Small intestine (tissue), 7 donors: ENCODE data around the gene MAP3K6. TPM values are rescaled to one million over a fixed set of nuclear protein-coding genes. Genes with fewer than 3 reads are reported as not detected.

Experiments used
- DNase-seq, 2 donors: peaks; one replicate each; pipeline versions ENCODE4 v3.0.0 to v3.0.0-alpha.2; 2013
- FAIRE-seq: peaks from 2 replicates; lab custom pipeline; 2012; peaks lifted over from hg19 to GRCh38; lab: Jason Lieb, UNC
- H3K27ac ChIP-seq, 3 donors: one replicate each; pipeline ENCODE4 v1.5.1; 2013; ENCODE audit warnings: low read length in 2 of 3, mild to moderate bottlenecking in 2 of 3, control low read depth in 1 of 3, inconsistent platforms in 1 of 3, low read depth in 1 of 3, moderate library complexity in 1 of 3
- H3K27me3 ChIP-seq, 3 donors: one replicate each; pipeline ENCODE4 v1.6.1; 2013; ENCODE audit warnings: low read length in 3 of 3, inconsistent platforms in 1 of 3; ENCODE audit not compliant: control insufficient read depth in 3 of 3, insufficient read depth in 3 of 3
- H3K36me3 ChIP-seq, 3 donors: one replicate each; pipeline ENCODE4 v1.6.1; 2013; ENCODE audit warnings: low read length in 3 of 3, inconsistent platforms in 1 of 3, low read depth in 1 of 3, mild to moderate bottlenecking in 1 of 3, moderate library complexity in 1 of 3; ENCODE audit not compliant: control insufficient read depth in 3 of 3, insufficient read depth in 2 of 3
- H3K4me1 ChIP-seq, 3 donors: one replicate each; pipeline ENCODE4 v1.6.1; 2013; ENCODE audit warnings: low read length in 2 of 3, inconsistent platforms in 1 of 3, low read depth in 1 of 3, mild to moderate bottlenecking in 1 of 3, moderate library complexity in 1 of 3; ENCODE audit not compliant: control insufficient read depth in 3 of 3, insufficient read depth in 2 of 3
- H3K4me3 ChIP-seq, 3 donors: one replicate each; pipeline ENCODE4 v1.5.1; 2013; ENCODE audit warnings: low read length in 3 of 3, control low read depth in 1 of 3, inconsistent platforms in 1 of 3, low read depth in 1 of 3, mild to moderate bottlenecking in 1 of 3, moderate library complexity in 1 of 3
- H3K9me3 ChIP-seq, 2 donors: one replicate each; pipeline ENCODE4 v1.6.1; 2013; ENCODE audit warnings: low read depth in 1 of 2, low read length in 1 of 2; ENCODE audit not compliant: control insufficient read depth in 2 of 2, insufficient read depth in 1 of 2
- WGBS, 3 donors: extraction: QIAGEN DNeasy Blood & Tissue Kit; methylation state at CpG; one replicate each; pipeline ENCODE4 v1.1.7; 2013; 5-methylcytosine and 5-hydroxymethylcytosine counted together
- polyA plus RNA-seq, 4 donors: library from polyadenylated mRNA; stranded (reverse) in 3 of 4; unstranded in 1 of 4; fragments of 200-250 nt in 3 of 4; fragments of 120-200 nt in 1 of 4; gene quantifications; one replicate each; pipeline versions ENCODE4 v1.2.1 to v1.2.3, GENCODE V29; 2013
- donor health status: healthy with polysubstance abuse.
- donor health status: control.
- donor health status: control.
- donor health status: Bipolar disorder and iron deficiency.
- donor health status: healthy.

MAP3K6 gene
- polyA plus RNA-seq, 4 donors: 1.6 to 19.4 (median 5.2) TPM

- 7 to 28% (median 14%) methylated on average over 34 to 40 of the region's 40 CpGs for WGBS, 3 donors
- Histone ChIP-seq H3K27ac (no peak overlapping the region), H3K27me3 (peaks cover 0 to 35% (median 0%) of the 10 kb centered on the region in 3 donors), H3K9me3 (no peaks in the 10 kb centered on the region), H3K4me3 (peak overlapping the region; percentile 22 to 45 (median 35)), H3K4me1 (peaks cover 0 to 25% (median 0%) of the 10 kb centered on the region in 3 donors), H3K36me3 (peaks cover 0 to 19% (median 4%) of the 10 kb centered on the region in 3 donors)
- FAIRE-seq (no peak), DNase-seq (peak; percentile 65 to 83)
These were observed 9.3 kb downstream of the MAP3K6 start for GRCh38 chr1:27357281-27358037.

DNA sequence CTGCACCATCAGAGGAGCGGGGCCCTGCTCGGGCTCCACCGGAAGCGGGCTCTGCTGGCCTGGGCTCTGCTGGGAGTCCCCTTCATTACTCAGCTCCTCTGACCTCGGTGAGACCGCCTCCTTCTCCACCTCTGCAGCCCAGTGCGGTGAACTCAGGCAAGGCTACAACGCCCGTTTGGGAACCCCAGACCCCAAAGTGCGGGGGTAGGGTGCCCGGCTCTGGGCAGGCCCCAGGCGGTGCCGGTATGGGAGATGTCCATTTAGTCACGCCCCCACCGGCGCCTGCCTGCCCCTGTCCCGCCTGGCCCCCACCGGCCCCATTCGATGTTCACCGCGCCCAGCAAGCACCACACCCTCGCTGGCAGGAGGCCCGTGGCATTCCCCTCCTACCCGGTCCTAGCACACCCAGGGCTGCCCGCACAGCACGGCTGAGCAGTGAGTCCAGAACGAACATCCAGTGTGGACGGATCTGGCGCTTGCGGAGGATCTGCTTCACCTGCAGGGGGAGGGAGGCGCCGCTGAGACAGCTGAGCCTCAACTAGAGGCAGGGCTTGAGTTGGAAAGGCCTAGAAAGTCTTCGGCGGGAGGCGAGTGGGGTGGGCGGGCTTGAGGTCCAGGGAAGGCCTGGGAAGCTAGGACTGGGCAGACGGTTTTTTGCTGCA, 10.0 kb downstream of the MAP3K6 start:
- no peak overlapping the region for H3K27ac ChIP-seq
- no peaks in the 10 kb centered on the region for H3K9me3 ChIP-seq
- H3K27me3 ChIP-seq: peaks cover 0 to 35% (median 0%) of the 10 kb centered on the region in 3 donors
- 18 to 67% (median 40%) methylated on average over 29 to 37 of the region's 37 CpGs for WGBS, 3 donors
- H3K4me1 ChIP-seq: peaks cover 0 to 25% (median 0%) of the 10 kb centered on the region in 3 donors
- FAIRE-seq: no peak
- peak in 1 of 2 donors; percentile 70 for DNase-seq
- peaks cover 0 to 15% (median 4%) of the 10 kb centered on the region in 3 donors for H3K36me3 ChIP-seq
- H3K4me3 ChIP-seq: peak overlapping the region in 1 of 3 donors; percentile 45

GRCh38 chr1:27356277-27356618, 10.5 kb downstream of the MAP3K6 start:
- Histone ChIP-seq H3K4me3 (no peak overlapping the region), H3K27me3 (peaks cover 0 to 34% (median 0%) of the 10 kb centered on the region in 3 donors), H3K9me3 (no peaks in the 10 kb centered on the region), H3K27ac (no peak overlapping the region), H3K36me3 (peaks cover 0 to 15% (median 4%) of the 10 kb centered on the region in 3 donors), H3K4me1 (peaks cover 0 to 30% (median 0%) of the 10 kb centered on the region in 3 donors)
- WGBS, 3 donors: 85 to 91% (median 86%) methylated on average over 13 of the region's 13 CpGs
- FAIRE-seq (no peak), DNase-seq (no peak)

DNA sequence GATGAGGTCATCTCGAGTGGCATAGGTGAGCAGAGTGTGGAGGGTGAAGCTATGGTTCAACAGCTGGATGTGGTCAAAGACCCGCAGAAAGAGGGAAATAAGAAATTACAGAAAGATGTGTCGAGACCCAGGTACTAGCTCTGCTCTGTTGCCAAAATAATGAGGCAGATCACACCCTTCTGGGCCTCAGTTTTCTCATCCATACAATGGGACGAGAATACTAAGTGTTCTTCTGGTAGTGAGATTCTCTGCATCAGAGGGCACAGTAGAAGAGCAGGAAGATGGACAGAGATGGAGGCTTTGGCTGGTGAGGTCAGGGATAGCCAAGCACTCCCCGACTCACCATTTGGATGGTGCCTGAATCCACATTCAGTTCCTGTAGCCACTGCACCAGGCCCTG, 11.1 kb downstream of the MAP3K6 start:
- H3K36me3 ChIP-seq: peaks cover 0 to 15% (median 4%) of the 10 kb centered on the region in 3 donors
- peaks cover 0 to 35% (median 0%) of the 10 kb centered on the region in 3 donors for H3K4me1 ChIP-seq
- DNase-seq (no peak), FAIRE-seq (no peak)
- no peak overlapping the region for H3K4me3 ChIP-seq
- H3K27ac ChIP-seq: no peak overlapping the region
- H3K9me3 ChIP-seq: no peaks in the 10 kb centered on the region
- peaks cover 0 to 33% (median 0%) of the 10 kb centered on the region in 3 donors for H3K27me3 ChIP-seq
- WGBS, 3 donors: 86 to 91% (median 89%) methylated on average over 5 of the region's 5 CpGs

DNA sequence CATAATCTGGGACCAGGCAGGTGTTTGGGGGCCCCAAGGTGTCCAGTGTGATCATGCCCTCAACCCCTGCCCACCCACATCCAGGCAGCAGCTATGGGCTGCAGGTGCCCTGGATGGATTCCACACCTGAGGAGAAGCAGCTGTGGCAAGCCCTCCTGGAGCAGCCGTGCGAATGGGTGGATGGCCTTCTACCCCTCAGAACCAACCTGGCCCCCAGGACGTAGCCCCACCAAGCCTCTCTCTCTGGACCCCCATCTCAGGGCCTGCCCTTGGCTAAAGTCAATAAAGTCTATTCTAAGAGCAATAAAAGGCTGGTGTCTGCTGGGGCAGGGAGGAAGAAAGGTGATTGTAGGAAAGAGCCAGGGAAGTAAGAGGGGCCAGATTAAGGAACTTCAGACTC, 13.1 kb downstream of the MAP3K6 start:
- no peak overlapping the region for H3K4me3 ChIP-seq
- H3K4me1 ChIP-seq: peaks cover 0 to 42% (median 5%) of the 10 kb centered on the region in 3 donors
- DNase-seq (no peak), FAIRE-seq (no peak)
- H3K36me3 ChIP-seq: peaks cover 0 to 15% (median 4%) of the 10 kb centered on the region in 3 donors
- no peak overlapping the region for H3K27ac ChIP-seq
- peaks cover 0 to 29% (median 0%) of the 10 kb centered on the region in 3 donors for H3K27me3 ChIP-seq
- H3K9me3 ChIP-seq: no peaks in the 10 kb centered on the region
- 72 to 83% (median 78%) methylated on average over 3 of the region's 3 CpGs for WGBS, 3 donors

GRCh38 chr1:27353166-27353565, 13.6 kb downstream of the MAP3K6 start:
- H3K27me3 ChIP-seq: peaks cover 0 to 24% (median 0%) of the 10 kb centered on the region in 3 donors
- FAIRE-seq (no peak), DNase-seq (no peak)
- no peak overlapping the region for H3K4me3 ChIP-seq
- no peaks in the 10 kb centered on the region for H3K9me3 ChIP-seq
- whole genome bisulfite sequencing, 3 donors: 85 to 90% (median 88%) methylated on average over 13 of the region's 13 CpGs
- no peak overlapping the region for H3K27ac ChIP-seq
- peaks cover 0 to 15% (median 4%) of the 10 kb centered on the region in 3 donors for H3K36me3 ChIP-seq
- H3K4me1 ChIP-seq: peaks cover 0 to 42% (median 5%) of the 10 kb centered on the region in 3 donors

- Histone ChIP-seq H3K36me3 (peaks cover 0 to 15% (median 1%) of the 10 kb centered on the region in 3 donors), H3K27me3 (peaks cover 0 to 18% (median 0%) of the 10 kb centered on the region in 3 donors), H3K9me3 (no peaks in the 10 kb centered on the region), H3K27ac (no peak overlapping the region), H3K4me1 (peaks cover 0 to 33% (median 5%) of the 10 kb centered on the region in 3 donors), H3K4me3 (peak overlapping the region in 1 of 3 donors; percentile 37)
- DNase-seq (peak; percentile 67 to 70), FAIRE-seq (no peak)
- WGBS, 3 donors: 25 to 51% (median 41%) methylated on average over 8 of the region's 8 CpGs
These were observed 15.1 kb downstream of the MAP3K6 start for GRCh38 chr1:27351541-27352107.
